Activated naive CD8-positive, alpha-beta T cell treated with anti-CD3 and anti-CD28 coated beads for 36 hours (primary cell): ENCODE data around the gene SERPINB2. TPM values are rescaled to one million over a fixed set of nuclear protein-coding genes. Genes with fewer than 3 reads are reported as not detected.
"Not testable (repeated sequence)": the region's sequence is repeated elsewhere in the genome, so short reads cannot be mapped to it uniquely, and the experiment has no call there.

Source experiments
- DNase-seq: peaks from one replicate; pipeline ENCODE4 v3.0.0; 2021
- H3K27ac Mint-ChIP-seq: one replicate; pipeline ENCODE4 v1.8.0; 2022; ENCODE audit warnings: mild to moderate bottlenecking, moderate library complexity, mixed read lengths
- H3K27me3 Mint-ChIP-seq: one replicate; pipeline ENCODE4 v1.8.0; 2022; ENCODE audit warnings: mild to moderate bottlenecking, mixed read lengths
- H3K36me3 Mint-ChIP-seq: one replicate; pipeline ENCODE4 v1.8.0; 2021; ENCODE audit warnings: mild to moderate bottlenecking, mixed read lengths
- H3K4me1 Mint-ChIP-seq: one replicate; pipeline ENCODE4 v1.8.0; 2021; ENCODE audit warnings: mixed read lengths
- H3K4me3 Mint-ChIP-seq: one replicate; pipeline ENCODE4 v1.8.0; 2022; ENCODE audit warnings: mild to moderate bottlenecking, moderate library complexity, mixed read lengths
- H3K9me3 Mint-ChIP-seq: one replicate; pipeline ENCODE4 v1.8.0; 2022; ENCODE audit warnings: mixed read lengths
- total RNA-seq, 2 experiments: library from RNA; stranded (reverse); gene quantifications; one replicate each; pipeline ENCODE4 v1.2.3, GENCODE V29; 2021

The SERPINB2 gene
- total RNA-seq, 2 experiments from 2014 or later: not detected

- no peak overlapping the region for H3K27ac Mint-ChIP-seq
- no peak for DNase-seq
- H3K4me3 Mint-ChIP-seq: no peak overlapping the region
- H3K27me3 Mint-ChIP-seq: peaks cover 25% of the 10 kb centered on the region
- H3K9me3 Mint-ChIP-seq: no peaks in the 10 kb centered on the region
- no peaks in the 10 kb centered on the region for H3K36me3 Mint-ChIP-seq
- H3K4me1 Mint-ChIP-seq: peaks cover 3% of the 10 kb centered on the region
Measured at GRCh38 chr18:63903851-63904570, 16.5 kb downstream of the SERPINB2 start.

- Mint-ChIP-seq H3K4me1 (peaks cover 4% of the 10 kb centered on the region), H3K36me3 (no peaks in the 10 kb centered on the region), H3K27me3 (peaks cover 25% of the 10 kb centered on the region), H3K27ac (no peak overlapping the region), H3K4me3 (no peak overlapping the region), H3K9me3 (no peaks in the 10 kb centered on the region)
- no peak for DNase-seq
Measured at GRCh38 chr18:63904694-63905093, 17.2 kb downstream of the SERPINB2 start.

GRCh38 chr18:63905361-63905760, 17.9 kb downstream of the SERPINB2 start:
- no peak for DNase-seq
- Mint-ChIP-seq H3K9me3 (no peaks in the 10 kb centered on the region), H3K4me1 (peaks cover 5% of the 10 kb centered on the region), H3K27ac (no peak overlapping the region), H3K4me3 (no peak overlapping the region), H3K27me3 (peaks cover 23% of the 10 kb centered on the region), H3K36me3 (no peaks in the 10 kb centered on the region)

- DNase-seq: no peak
- Mint-ChIP-seq H3K4me1 (peaks cover 5% of the 10 kb centered on the region), H3K9me3 (no peaks in the 10 kb centered on the region), H3K27me3 (peaks cover 23% of the 10 kb centered on the region), H3K27ac (no peak overlapping the region), H3K4me3 (no peak overlapping the region), H3K36me3 (no peaks in the 10 kb centered on the region)
Measured at GRCh38 chr18:63906056-63906455, 18.6 kb downstream of the SERPINB2 start.

GRCh38 chr18:63907664-63908063, 20.2 kb downstream of the SERPINB2 start, which contains the start of gene SERPINB10:
SERPINB10 (plus strand) TSS chr18:63907958; CDS start chr18:63915511, 7,553 bp downstream.
- H3K4me1 Mint-ChIP-seq: peaks cover 5% of the 10 kb centered on the region
- no peak within 1 kb of the TSS for H3K27ac Mint-ChIP-seq
- DNase-seq: no peak
- no peaks in the 10 kb centered on the region for H3K36me3 Mint-ChIP-seq
- H3K4me3 Mint-ChIP-seq: no peak within 1 kb of the TSS
- H3K27me3 Mint-ChIP-seq: peaks cover 31% of the 10 kb centered on the region
- no peaks in the 10 kb centered on the region for H3K9me3 Mint-ChIP-seq

- H3K36me3 Mint-ChIP-seq: no peaks in the 10 kb centered on the region
- DNase-seq: no peak
- H3K27ac Mint-ChIP-seq: no peak overlapping the region
- H3K27me3 Mint-ChIP-seq: peaks cover 40% of the 10 kb centered on the region
- H3K4me1 Mint-ChIP-seq: peaks cover 5% of the 10 kb centered on the region
- H3K9me3 Mint-ChIP-seq: no peaks in the 10 kb centered on the region
- no peak overlapping the region for H3K4me3 Mint-ChIP-seq
Measured at GRCh38 chr18:63908858-63909257, 21.4 kb downstream of the SERPINB2 start.

- Mint-ChIP-seq H3K4me3 (no peak overlapping the region), H3K9me3 (no peaks in the 10 kb centered on the region), H3K27ac (no peak overlapping the region)
Measured at GRCh38 chr18:63909870-63910269, 22.4 kb downstream of the SERPINB2 start.

GRCh38 chr18:63917817-63918216, 30.3 kb downstream of the SERPINB2 start:
- no peaks in the 10 kb centered on the region for H3K9me3 Mint-ChIP-seq
- no peak for DNase-seq
- H3K27ac Mint-ChIP-seq: no peak overlapping the region
- peaks cover 42% of the 10 kb centered on the region for H3K27me3 Mint-ChIP-seq
- no peaks in the 10 kb centered on the region for H3K36me3 Mint-ChIP-seq
- no peak overlapping the region for H3K4me3 Mint-ChIP-seq
- H3K4me1 Mint-ChIP-seq: no peaks in the 10 kb centered on the region

More at GRCh38 chr18:63909870-63910269, 22.4 kb downstream of the SERPINB2 start:
- H3K36me3 Mint-ChIP-seq: no peaks in the 10 kb centered on the region
- peaks cover 44% of the 10 kb centered on the region for H3K27me3 Mint-ChIP-seq
- DNase-seq: no peak
- peaks cover 5% of the 10 kb centered on the region for H3K4me1 Mint-ChIP-seq

GRCh38 chr18:63922049-63922448, 34.5 kb downstream of the SERPINB2 start:
- Mint-ChIP-seq H3K9me3 (no peaks in the 10 kb centered on the region), H3K27me3 (peaks cover 41% of the 10 kb centered on the region), H3K4me1 (no peaks in the 10 kb centered on the region), H3K4me3 (no peak overlapping the region), H3K27ac (no peak overlapping the region), H3K36me3 (no peaks in the 10 kb centered on the region)
- no peak for DNase-seq

- no peak overlapping the region for H3K4me3 Mint-ChIP-seq
- peaks cover 41% of the 10 kb centered on the region for H3K27me3 Mint-ChIP-seq
- H3K9me3 Mint-ChIP-seq: no peaks in the 10 kb centered on the region
Measured at GRCh38 chr18:63924551-63924950, 37.0 kb downstream of the SERPINB2 start.

GRCh38 chr18:63928331-63928730, 40.8 kb downstream of the SERPINB2 start:
- DNase-seq: no peak
- no peaks in the 10 kb centered on the region for H3K9me3 Mint-ChIP-seq
- no peaks in the 10 kb centered on the region for H3K4me1 Mint-ChIP-seq
- H3K36me3 Mint-ChIP-seq: no peaks in the 10 kb centered on the region
- peaks cover 36% of the 10 kb centered on the region for H3K27me3 Mint-ChIP-seq
- no peak overlapping the region for H3K27ac Mint-ChIP-seq
- no peak overlapping the region for H3K4me3 Mint-ChIP-seq

More at GRCh38 chr18:63924551-63924950, 37.0 kb downstream of the SERPINB2 start:
- Mint-ChIP-seq H3K27ac (no peak overlapping the region), H3K36me3 (no peaks in the 10 kb centered on the region), H3K4me1 (no peaks in the 10 kb centered on the region)
- DNase-seq: no peak

- not testable (repeated sequence) for H3K4me3 Mint-ChIP-seq, H3K36me3 Mint-ChIP-seq
- H3K27me3 Mint-ChIP-seq: peaks cover 29% of the 10 kb centered on the region
Measured at GRCh38 chr18:63929369-63929768, 41.9 kb downstream of the SERPINB2 start.

GRCh38 chr18:63930773-63931354, 43.4 kb downstream of the SERPINB2 start:
- Mint-ChIP-seq H3K27me3 (peaks cover 34% of the 10 kb centered on the region), H3K27ac (no peak overlapping the region), H3K9me3 (no peaks in the 10 kb centered on the region), H3K36me3 (no peaks in the 10 kb centered on the region), H3K4me1 (no peaks in the 10 kb centered on the region), H3K4me3 (no peak overlapping the region)
- no peak for DNase-seq

More at GRCh38 chr18:63929369-63929768, 41.9 kb downstream of the SERPINB2 start:
- not testable (repeated sequence) for H3K9me3 Mint-ChIP-seq, H3K4me1 Mint-ChIP-seq, DNase-seq, H3K27ac Mint-ChIP-seq

- no peaks in the 10 kb centered on the region for H3K9me3 Mint-ChIP-seq
- H3K27me3 Mint-ChIP-seq: peaks cover 27% of the 10 kb centered on the region
- H3K4me3 Mint-ChIP-seq: peak overlapping the region; percentile 69
- H3K36me3 Mint-ChIP-seq: no peaks in the 10 kb centered on the region
- peak; percentile 70 for DNase-seq
- no peak overlapping the region for H3K27ac Mint-ChIP-seq
- H3K4me1 Mint-ChIP-seq: peaks cover 3% of the 10 kb centered on the region
Measured at GRCh38 chr18:63936156-63936931, 48.8 kb downstream of the SERPINB2 start.

GRCh38 chr18:63936932-63937393, 49.5 kb downstream of the SERPINB2 start:
- H3K36me3 Mint-ChIP-seq: no peaks in the 10 kb centered on the region
- no peaks in the 10 kb centered on the region for H3K9me3 Mint-ChIP-seq
- H3K4me3 Mint-ChIP-seq: no peak overlapping the region
- H3K27ac Mint-ChIP-seq: no peak overlapping the region
- no peak for DNase-seq
- peaks cover 29% of the 10 kb centered on the region for H3K27me3 Mint-ChIP-seq
- H3K4me1 Mint-ChIP-seq: peaks cover 3% of the 10 kb centered on the region
